Uterus (tissue), 4 donors: Measurements from ENCODE around the gene ANKRD29. TPM values are rescaled to one million over a fixed set of nuclear protein-coding genes. Genes with fewer than 3 reads are reported as not detected.

Source experiments
- DNase-seq, 2 donors: peaks; one replicate each; pipeline ENCODE4 v3.0.0-alpha.2; 2019 to 2020
- H3K27ac ChIP-seq, 2 donors: fragments of 200-600 bp; sonication (generic); 1 replicate in 1 of 2; 2 replicates in 1 of 2; pipeline ENCODE4 v1.5.1; 2016 to 2018
- H3K27me3 ChIP-seq, 2 donors: fragments of 200-600 bp; sonication (generic); one replicate each; pipeline ENCODE4 v1.5.1; 2018 to 2019; ENCODE audit warnings: control low read depth in 1 of 2
- H3K36me3 ChIP-seq, 2 donors: fragments of 200-600 bp; sonication (generic); one replicate each; pipeline ENCODE4 v1.5.1; 2019; ENCODE audit warnings: control low read depth in 1 of 2
- H3K4me1 ChIP-seq, 2 donors: fragments of 200-600 bp; sonication (generic); one replicate each; pipeline ENCODE4 v1.5.1; 2018 to 2019; ENCODE audit warnings: control low read depth in 1 of 2
- H3K4me3 ChIP-seq, 2 donors: fragments of 200-600 bp; sonication (generic); 1 replicate in 1 of 2; 2 replicates in 1 of 2; pipeline ENCODE4 v1.5.1; 2018 to 2019; ENCODE audit warnings: mild to moderate bottlenecking in 1 of 2
- H3K9me3 ChIP-seq, 2 donors: fragments of 200-600 bp; sonication (generic); one replicate each; pipeline ENCODE4 v1.5.1; 2019; ENCODE audit warnings: control low read depth in 1 of 2
- CTCF ChIP-seq, 4 experiments: fragments of 200-600 bp in 2 of 4; fragments of 450-650 bp in 2 of 4; sonication (generic) in 2 of 4; IDR thresholded peaks; one replicate each; pipeline ENCODE4 v1.5.1; 2016 to 2019; ENCODE audit warnings: antibody characterized with exemption in 4 of 4, mild to moderate bottlenecking in 2 of 4, moderate library complexity in 1 of 4
- POLR2A ChIP-seq, 2 donors: fragments of 450-650 bp; IDR thresholded peaks; one replicate each; pipeline ENCODE4 v1.6.1; 2016; ENCODE audit warnings: antibody characterized with exemption in 2 of 2, mild to moderate bottlenecking in 1 of 2, moderate library complexity in 1 of 2
- intact Hi-C: fragments of 100-400 bp; cut with DNase I; formaldehyde crosslinking; loops from one replicate; pipeline ENCODE4 v1.15.1; 2023; ENCODE audit warnings: low total_unique reads
- total RNA-seq, 4 donors: library from RNA; depleted of rRNA in 3 of 4; stranded (reverse); fragments of >200 nt in 3 of 4; gene quantifications; one replicate each; pipeline versions ENCODE4 v1.1.0 to v1.2.4, GENCODE V29; 2014 to 2023
- donor health status: DM: yes; HTN: yes; CAD: no.

The ANKRD29 gene
- total RNA-seq, 4 donors from 2014 or later: 10.8 to 33.4 (median 15.9) TPM

DNA sequence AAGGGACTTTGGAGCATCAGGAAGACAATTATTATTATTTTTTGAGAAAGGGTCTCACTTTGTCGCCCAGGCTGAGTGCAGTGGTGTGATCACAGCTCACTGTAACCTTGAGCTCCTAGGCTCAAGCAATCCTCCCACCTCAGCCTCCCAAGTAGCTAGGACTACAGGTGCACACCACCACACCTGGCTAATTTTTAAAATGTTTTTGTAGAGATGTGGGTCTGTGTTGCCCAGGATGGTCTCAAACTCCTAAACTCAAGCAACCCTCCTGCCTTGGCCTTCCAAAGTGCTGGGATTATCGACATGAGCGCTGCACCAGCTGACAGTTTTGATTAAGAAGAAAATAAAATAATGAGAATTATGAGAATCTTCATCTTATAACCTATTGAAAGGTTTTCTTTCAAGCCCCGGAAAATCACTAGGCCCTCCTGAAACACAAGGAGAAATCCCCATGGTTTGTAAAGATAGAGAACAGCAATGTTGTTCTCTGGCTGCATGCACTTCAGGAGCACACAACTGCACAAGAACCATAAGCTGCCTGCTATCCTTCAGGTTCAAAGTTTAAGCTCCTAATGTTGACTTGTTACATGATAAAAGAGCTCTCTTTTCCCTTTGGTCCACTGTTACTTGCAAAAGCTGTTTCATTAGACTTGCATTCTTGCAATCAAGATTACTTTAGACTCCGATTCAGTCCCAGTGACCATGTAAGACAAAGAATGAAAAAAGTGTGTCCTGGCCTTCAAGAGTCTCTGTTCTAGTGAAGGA is 93.2 kb downstream of the ANKRD29 start:
- intact Hi-C loops: no loop called here
- H3K27ac ChIP-seq: no peak overlapping the region

DNA sequence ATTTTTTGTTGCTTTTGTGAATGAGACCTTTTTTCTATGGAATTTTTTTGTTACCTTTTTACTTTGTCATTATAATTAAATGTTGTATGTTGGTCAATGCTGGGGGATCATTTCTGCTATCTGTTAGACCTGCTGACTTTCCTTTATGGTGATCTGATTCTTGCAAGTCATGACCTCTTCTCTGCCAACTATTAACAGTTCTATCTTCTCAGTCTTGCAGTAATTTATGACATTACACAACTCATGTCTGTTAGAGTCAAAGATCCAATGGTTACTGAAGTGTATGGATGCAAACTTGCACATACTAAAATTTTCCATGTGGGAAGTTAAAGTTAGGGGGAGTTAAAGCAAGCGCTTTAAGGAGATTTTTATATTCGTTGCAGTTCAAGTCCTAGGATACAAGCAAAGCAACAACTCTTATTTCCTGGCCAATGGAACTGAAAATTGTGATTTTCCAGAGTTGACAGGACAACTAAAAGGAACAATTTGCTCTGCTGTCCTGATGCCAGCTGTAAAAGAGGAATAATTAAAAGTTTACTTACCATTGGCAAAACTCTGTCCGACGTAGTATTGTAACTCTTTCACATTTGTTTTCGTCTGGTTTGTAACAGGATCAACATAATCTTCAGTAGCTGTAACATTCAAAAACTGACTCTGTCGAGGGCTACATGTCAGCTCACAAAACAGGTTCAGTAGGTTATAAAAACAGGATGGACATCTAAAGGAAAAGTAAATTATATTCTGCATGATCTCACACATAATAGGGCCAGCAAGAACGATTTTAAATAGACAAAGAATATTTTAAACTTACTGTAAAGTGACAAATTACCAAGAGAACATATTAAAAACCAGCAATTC is 94.2 kb downstream of the ANKRD29 start:
- Histone ChIP-seq H3K4me3 (no peak overlapping the region), H3K4me1 (no peaks in the 10 kb centered on the region), H3K27ac (no peak overlapping the region), H3K27me3 (no peaks in the 10 kb centered on the region), H3K9me3 (no peaks in the 10 kb centered on the region), H3K36me3 (no peaks in the 10 kb centered on the region)
- TF ChIP-seq CTCF (IDR thresholded peaks at IDR 0.05) (no peak), POLR2A (IDR thresholded peaks at IDR 0.05) (no peak)
- intact Hi-C loops: no loop called here
- no peak for DNase-seq

More for the DNA sequence above, 93.2 kb downstream of the ANKRD29 start:
- DNase-seq: no peak
- peaks cover 0 to 5% of the 10 kb centered on the region in 2 donors for H3K4me1 ChIP-seq
- H3K4me3 ChIP-seq: no peak overlapping the region
- H3K27me3 ChIP-seq: no peaks in the 10 kb centered on the region
- TF ChIP-seq CTCF (IDR thresholded peaks at IDR 0.05) (no peak), POLR2A (IDR thresholded peaks at IDR 0.05) (no peak)
- no peaks in the 10 kb centered on the region for H3K9me3 ChIP-seq
- H3K36me3 ChIP-seq: no peaks in the 10 kb centered on the region

DNA sequence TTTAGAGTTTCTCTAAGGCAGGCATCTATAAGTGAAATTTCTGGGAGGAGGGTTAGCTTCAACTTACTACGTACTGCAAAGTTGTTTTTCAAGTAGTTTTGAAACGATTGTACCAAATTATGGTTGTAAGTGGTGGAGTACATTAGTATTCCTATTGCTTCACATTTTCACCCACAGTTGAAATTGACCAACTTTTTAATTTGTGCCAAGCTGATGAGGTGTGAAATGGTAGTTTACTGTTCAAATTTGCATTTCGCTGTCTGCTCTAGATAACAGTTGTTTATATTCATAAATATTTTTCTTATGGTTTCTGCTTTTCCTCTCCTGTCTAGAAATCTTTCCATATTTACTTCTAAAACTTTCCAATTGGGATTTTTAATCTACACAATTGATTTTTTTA is 95.0 kb downstream of the ANKRD29 start:
- no peak for DNase-seq
- TF ChIP-seq POLR2A (IDR thresholded peaks at IDR 0.05) (no peak), CTCF (IDR thresholded peaks at IDR 0.05) (no peak)
- Histone ChIP-seq H3K27me3 (no peaks in the 10 kb centered on the region), H3K27ac (no peak overlapping the region), H3K4me3 (no peak overlapping the region), H3K36me3 (no peaks in the 10 kb centered on the region), H3K4me1 (no peaks in the 10 kb centered on the region), H3K9me3 (no peaks in the 10 kb centered on the region)
- intact Hi-C loops: no loop called here

- intact Hi-C loops: no loop called here
- H3K27me3 ChIP-seq: no peaks in the 10 kb centered on the region
- TF ChIP-seq CTCF (IDR thresholded peaks at IDR 0.05) (no peak), POLR2A (IDR thresholded peaks at IDR 0.05) (no peak)
- DNase-seq: no peak
- no peaks in the 10 kb centered on the region for H3K36me3 ChIP-seq
- no peak overlapping the region for H3K4me3 ChIP-seq
- no peak overlapping the region for H3K27ac ChIP-seq
- no peaks in the 10 kb centered on the region for H3K9me3 ChIP-seq
- H3K4me1 ChIP-seq: no peaks in the 10 kb centered on the region
Observed at GRCh38 chr18:23565916-23566547, 96.7 kb downstream of the ANKRD29 start.
